Ovary (tissue), 9 donors: ENCODE results near the gene AGXT. TPM values are rescaled to one million over a fixed set of nuclear protein-coding genes. Genes with fewer than 3 reads are reported as not detected.

Experiments used
- DNase-seq, 5 donors: peaks; one replicate each; pipeline ENCODE4 v3.0.0-alpha.2; 2019 to 2020
- H3K27ac ChIP-seq, 2 donors: fragments of 200-600 bp; one replicate each; pipeline versions ENCODE4 v1.5.1 to v1.8.0; 2019 to 2022
- H3K27me3 ChIP-seq: fragments of 200-600 bp; one replicate; pipeline ENCODE4 v1.8.0; 2022
- H3K36me3 ChIP-seq: fragments of 200-600 bp; sonication (generic); one replicate; pipeline ENCODE4 v1.5.1; 2019
- H3K4me1 ChIP-seq: one replicate; pipeline ENCODE4 v1.8.1; 2013; ENCODE audit warnings: mild to moderate bottlenecking, moderate library complexity; ENCODE audit not compliant: insufficient read depth
- H3K4me3 ChIP-seq: fragments of 200-600 bp; sonication (generic); one replicate; pipeline ENCODE4 v1.5.1; 2017
- H3K9me3 ChIP-seq, 2 donors: fragments of 200-600 bp in 1 of 2; sonication (generic) in 1 of 2; one replicate each; pipeline versions ENCODE4 v1.5.1 to v1.8.1; 2013 to 2019; ENCODE audit warnings: mild to moderate bottlenecking in 1 of 2, moderate library complexity in 1 of 2
- CTCF ChIP-seq, 3 donors: fragments of 450-650 bp in 2 of 3; fragments of 200-600 bp in 1 of 3; IDR thresholded peaks; one replicate each; pipeline versions ENCODE4 v1.5.1 to v1.8.0; 2016 to 2022; ENCODE audit warnings: antibody characterized with exemption in 3 of 3, mild to moderate bottlenecking in 1 of 3
- EP300 ChIP-seq: sonication (generic); formaldehyde crosslinking; IDR thresholded peaks from one replicate; pipeline ENCODE4 v1.6.1; 2017; ENCODE audit warnings: antibody characterized with exemption
- POLR2A ChIP-seq: fragments of 450-650 bp; IDR thresholded peaks from one replicate; pipeline ENCODE4 v1.6.1; 2017; ENCODE audit warnings: antibody characterized with exemption, mild to moderate bottlenecking, moderate library complexity
- WGBS, 3 donors: extraction: QIAGEN DNeasy Blood & Tissue Kit in 1 of 3; methylation state at CpG; one replicate each; pipeline versions ENCODE4 v1.1.5 to v1.1.7; 2013 to 2017; 5-methylcytosine and 5-hydroxymethylcytosine counted together
- intact Hi-C, 4 donors: fragments of 100-400 bp; cut with DNase I; formaldehyde crosslinking; loops; one replicate each; pipeline versions ENCODE4 v1.11.0 to v1.15.1; 2022 to 2023
- polyA plus RNA-seq, 2 donors: library from polyadenylated mRNA; stranded (reverse); fragments of 200-250 nt in 1 of 2; fragments of 350-450 nt in 1 of 2; fragmentation: Illumina TruSeq in 1 of 2; extraction: RNeasy Lipid Tissue Mini Kit (QIAGEN cat#74804) in 1 of 2; gene quantifications; one replicate each; pipeline ENCODE4 v1.2.3, GENCODE V29; 2013 to 2014
- total RNA-seq, 7 donors: library from RNA; depleted of rRNA in 2 of 7; stranded (reverse); fragments of >200 nt in 2 of 7; fragmentation: NEBNext Ultra II Directional in 3 of 7; extraction: Animal tissue kit (Norgen Biotek cat#: 25700) in 3 of 7; gene quantifications; one replicate each; pipeline versions ENCODE4 v1.1.0 to v1.2.4, GENCODE V29; 2016 to 2023
- donor health status: DM: no; HTN: no; CAD: no; lungs with moderate emphysema.
- donor health status: DM: no; HTN: no; CAD: no.
- donor health status: Bipolar disorder and iron deficiency.
- donor health status: DM: yes; HTN: yes; CAD: no.
- donor health status: DM: no; HTN: no; CAD: no.
- donor health status: DM: yes; HTN: yes; CAD: no.

Gene AGXT
- total and polyA plus RNA-seq, 9 donors: 0.04 to 0.79 (median 0.25) TPM; not detected in 6

DNA sequence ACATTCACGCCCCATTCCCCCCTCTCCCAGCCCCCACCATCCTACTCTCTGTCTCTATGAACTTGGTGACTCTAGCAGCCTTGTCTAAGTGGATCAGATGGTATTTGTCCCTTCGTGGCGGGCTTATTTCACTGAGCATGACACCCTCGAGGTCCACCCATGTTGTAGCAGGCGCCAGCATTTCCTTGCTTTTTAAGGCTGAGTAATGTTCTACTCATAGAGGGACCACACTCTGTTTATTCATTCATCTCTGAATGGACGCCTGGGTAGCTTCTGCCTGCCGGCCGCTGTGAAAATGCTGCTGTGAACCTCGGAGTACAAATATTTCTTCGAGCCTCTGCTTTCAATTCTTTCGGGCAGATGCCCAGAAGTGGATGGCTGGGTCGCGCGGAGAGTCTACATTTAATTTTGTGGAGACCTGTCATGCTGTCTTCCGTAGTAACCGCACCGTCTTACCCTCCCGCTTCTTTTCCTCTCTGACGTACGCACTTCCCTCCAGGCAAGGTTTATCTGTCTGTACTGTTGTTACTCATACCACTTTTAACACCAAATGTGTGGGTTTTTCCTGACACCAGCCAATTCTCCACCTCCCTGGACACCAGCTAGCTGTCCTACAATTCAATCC, 43.1 kb downstream of the AGXT start:
- Histone ChIP-seq H3K4me3 (no peak overlapping the region), H3K27ac (no peak overlapping the region), H3K27me3 (no peaks in the 10 kb centered on the region), H3K4me1 (peaks cover 21% of the 10 kb centered on the region), H3K9me3 (no peaks in the 10 kb centered on the region), H3K36me3 (no peaks in the 10 kb centered on the region)
- WGBS, 3 donors: 78 to 86% (median 81%) methylated on average over 19 to 20 of the region's 20 CpGs
- DNase-seq: no peak
- TF ChIP-seq CTCF (IDR thresholded peaks at IDR 0.05) (no peak), EP300 (no peak), POLR2A (no peak)
- intact Hi-C loops: loop anchor here in 3 of 4 donors (5.0 to 10.0 kb wide), 3 partner anchors 83 to 151 kb away; partner anchors contain the start of gene SNED1 (in 2 of the 3)

DNA sequence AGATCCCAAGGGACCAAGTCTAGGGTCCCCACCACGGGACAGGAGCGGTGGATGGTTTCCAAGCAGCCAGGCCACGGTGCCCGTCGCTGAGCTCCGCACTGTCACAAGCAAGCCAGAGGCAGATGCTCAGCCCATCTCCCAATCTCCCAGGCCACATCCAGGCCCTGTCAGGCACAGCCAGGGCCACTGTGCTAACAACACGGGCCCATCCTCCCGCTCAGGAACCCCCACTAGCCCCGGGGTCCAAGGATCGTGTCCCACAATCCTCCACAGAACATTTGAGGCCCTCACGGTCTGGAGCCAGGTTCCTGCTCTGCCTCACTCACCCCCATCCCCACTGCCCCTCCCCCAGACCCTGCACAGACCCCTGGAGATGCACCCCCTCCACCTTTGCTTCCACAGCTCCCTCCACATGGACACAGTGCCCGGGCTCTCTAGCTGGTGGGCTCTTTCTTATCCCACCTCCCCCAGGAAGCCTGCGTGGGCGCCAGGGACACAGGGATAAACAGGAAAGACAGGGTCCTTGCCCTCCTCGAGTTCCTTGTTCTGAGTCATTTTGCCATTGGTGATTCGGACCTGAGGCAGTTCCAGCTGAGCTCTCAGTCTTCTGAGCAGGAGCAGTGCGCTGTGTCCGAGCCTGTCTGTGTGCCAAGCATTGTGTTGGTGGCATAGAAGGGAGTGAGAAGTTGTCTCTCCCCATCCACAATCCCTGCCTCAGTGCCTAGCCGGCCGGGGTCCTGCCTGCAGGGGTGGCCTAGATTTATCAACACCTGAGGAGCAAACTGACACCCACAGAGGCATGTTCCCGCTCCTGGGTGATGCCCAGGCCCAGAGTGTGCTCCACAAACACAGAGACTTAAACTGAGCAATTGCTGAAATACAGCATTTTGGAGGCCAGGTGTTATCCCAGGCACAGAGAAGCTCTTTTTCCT, 44.5 kb downstream of the AGXT start:
- Histone ChIP-seq H3K27ac (peak overlapping the region in 1 of 2 donors; percentile 13), H3K9me3 (no peaks in the 10 kb centered on the region), H3K27me3 (no peaks in the 10 kb centered on the region), H3K4me1 (peaks cover 25% of the 10 kb centered on the region), H3K4me3 (no peak overlapping the region), H3K36me3 (no peaks in the 10 kb centered on the region)
- TF ChIP-seq CTCF (IDR thresholded peaks at IDR 0.05) (no peak), POLR2A (no peak), EP300 (no peak)
- DNase-seq: no peak
- WGBS, 3 donors: 77 to 85% (median 79%) methylated on average over 18 to 21 of the region's 21 CpGs
- intact Hi-C loops: loop anchor here in 3 of 4 donors (5.0 to 10.0 kb wide), 3 partner anchors 82 to 149 kb away; partner anchors contain the start of gene SNED1 (in 2 of the 3)

GRCh38 chr2:240913810-240914644, 45.4 kb downstream of the AGXT start:
- 10 to 21% (median 12%) methylated on average over 36 of the region's 36 CpGs for WGBS, 3 donors
- peak; percentile 71 to 93 (median 89) for TF ChIP-seq CTCF (IDR thresholded peaks at IDR 0.05)
- TF ChIP-seq EP300: no peak
- TF ChIP-seq POLR2A: no peak
- peak overlapping the region in 1 of 2 donors; percentile 13 for H3K27ac ChIP-seq
- H3K9me3 ChIP-seq: no peaks in the 10 kb centered on the region
- no peak overlapping the region for H3K4me3 ChIP-seq
- peak; percentile 81 to 94 (median 91) for DNase-seq
- H3K27me3 ChIP-seq: no peaks in the 10 kb centered on the region
- intact Hi-C loops: loop anchor here in 3 of 4 donors (5.0 to 10.0 kb wide), 3 partner anchors 81 to 148 kb away; partner anchors contain the start of gene SNED1 (in 2 of the 3)
- H3K4me1 ChIP-seq: peaks cover 25% of the 10 kb centered on the region
- H3K36me3 ChIP-seq: no peaks in the 10 kb centered on the region
